HL-60 (cell line): ENCODE results near the gene PGP.

Source experiments
- DNase-seq, 2 experiments: peaks; one replicate each; pipeline ENCODE4 v3.0.0-alpha.2; 2010 to 2020; ENCODE audit warnings: low read depth in 1 of 2, low spot score in 1 of 2
- H3K27ac ChIP-seq: fragments of 250-450 bp; sonication (Bioruptor Pico); replicated peaks from 2 replicates; pipeline ENCODE4 v1.5.1; 2020; ENCODE audit warnings: mild to moderate bottlenecking, moderate library complexity
- H3K27me3 ChIP-seq: fragments of 250-450 bp; sonication (Bioruptor Pico); 2 replicates; pipeline ENCODE4 v1.5.1; 2021; ENCODE audit warnings: mild to moderate bottlenecking, moderate library complexity; ENCODE audit not compliant: insufficient read depth, poor library complexity, severe bottlenecking
- H3K4me3 ChIP-seq: replicated peaks from 2 replicates; pipeline ENCODE4 v1.5.1; 2011; ENCODE audit warnings: mild to moderate bottlenecking, control low read depth, low read length; ENCODE audit not compliant: insufficient read depth
- GABPA ChIP-seq: IDR thresholded peaks from 2 replicates; pipeline ENCODE4 v1.6.1; 2012; ENCODE audit warnings: low read depth
- POLR2AphosphoS5 ChIP-seq: IDR thresholded peaks from 2 replicates; pipeline ENCODE4 v1.6.1; 2012; ENCODE audit warnings: low read depth
- SPI1 ChIP-seq: IDR thresholded peaks from 2 replicates; pipeline ENCODE4 v1.6.1; 2012; ENCODE audit warnings: low read depth, mild to moderate bottlenecking, borderline replicate concordance
- TF ChIP-seq, protein P1 (sequence below): IDR thresholded peaks from 2 replicates; pipeline ENCODE4 v1.6.1; 2012; ENCODE audit warnings: low read depth; ENCODE audit not compliant: insufficient replicate concordance
- TF ChIP-seq, protein P2 (sequence below): IDR thresholded peaks from one replicate; pipeline ENCODE4 v1.5.1; 2011; ENCODE audit warnings: low read length, control low read depth, inconsistent platforms; ENCODE audit not compliant: insufficient read depth

PGP gene

DNA sequence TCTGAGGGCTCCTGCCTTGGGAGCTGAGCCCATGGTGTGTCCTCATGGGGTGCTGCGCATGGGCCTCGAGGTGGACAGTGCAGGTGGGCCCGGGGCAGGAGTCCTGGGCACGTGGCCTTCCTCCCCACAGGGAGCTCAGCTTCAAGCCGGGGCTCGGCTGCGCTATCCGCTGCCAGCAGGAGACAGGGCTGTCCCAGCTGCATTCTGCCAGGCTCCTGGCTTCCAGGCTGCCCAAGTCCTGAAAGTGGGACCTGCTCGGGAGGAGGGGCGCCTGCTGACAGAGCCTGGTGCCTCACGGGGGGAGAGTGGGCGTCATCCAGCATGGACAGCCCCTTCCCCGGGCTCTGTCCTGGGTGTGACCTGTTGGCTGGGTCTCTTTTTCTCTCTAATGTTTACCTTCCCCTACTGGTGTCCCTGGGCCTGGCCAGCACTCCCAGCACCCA is 51.9 kb downstream of the PGP start:
- no peak for DNase-seq
- Histone ChIP-seq H3K27ac (no peak overlapping the region), H3K27me3 (no peaks in the 10 kb centered on the region), H3K4me3 (no peak overlapping the region)
- no peak for TF ChIP-seq GABPA
- TF ChIP-seq SPI1, result no peak
- TF ChIP-seq, protein P1, sequence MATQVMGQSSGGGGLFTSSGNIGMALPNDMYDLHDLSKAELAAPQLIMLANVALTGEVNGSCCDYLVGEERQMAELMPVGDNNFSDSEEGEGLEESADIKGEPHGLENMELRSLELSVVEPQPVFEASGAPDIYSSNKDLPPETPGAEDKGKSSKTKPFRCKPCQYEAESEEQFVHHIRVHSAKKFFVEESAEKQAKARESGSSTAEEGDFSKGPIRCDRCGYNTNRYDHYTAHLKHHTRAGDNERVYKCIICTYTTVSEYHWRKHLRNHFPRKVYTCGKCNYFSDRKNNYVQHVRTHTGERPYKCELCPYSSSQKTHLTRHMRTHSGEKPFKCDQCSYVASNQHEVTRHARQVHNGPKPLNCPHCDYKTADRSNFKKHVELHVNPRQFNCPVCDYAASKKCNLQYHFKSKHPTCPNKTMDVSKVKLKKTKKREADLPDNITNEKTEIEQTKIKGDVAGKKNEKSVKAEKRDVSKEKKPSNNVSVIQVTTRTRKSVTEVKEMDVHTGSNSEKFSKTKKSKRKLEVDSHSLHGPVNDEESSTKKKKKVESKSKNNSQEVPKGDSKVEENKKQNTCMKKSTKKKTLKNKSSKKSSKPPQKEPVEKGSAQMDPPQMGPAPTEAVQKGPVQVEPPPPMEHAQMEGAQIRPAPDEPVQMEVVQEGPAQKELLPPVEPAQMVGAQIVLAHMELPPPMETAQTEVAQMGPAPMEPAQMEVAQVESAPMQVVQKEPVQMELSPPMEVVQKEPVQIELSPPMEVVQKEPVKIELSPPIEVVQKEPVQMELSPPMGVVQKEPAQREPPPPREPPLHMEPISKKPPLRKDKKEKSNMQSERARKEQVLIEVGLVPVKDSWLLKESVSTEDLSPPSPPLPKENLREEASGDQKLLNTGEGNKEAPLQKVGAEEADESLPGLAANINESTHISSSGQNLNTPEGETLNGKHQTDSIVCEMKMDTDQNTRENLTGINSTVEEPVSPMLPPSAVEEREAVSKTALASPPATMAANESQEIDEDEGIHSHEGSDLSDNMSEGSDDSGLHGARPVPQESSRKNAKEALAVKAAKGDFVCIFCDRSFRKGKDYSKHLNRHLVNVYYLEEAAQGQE, result no peak
- TF ChIP-seq, protein P2, sequence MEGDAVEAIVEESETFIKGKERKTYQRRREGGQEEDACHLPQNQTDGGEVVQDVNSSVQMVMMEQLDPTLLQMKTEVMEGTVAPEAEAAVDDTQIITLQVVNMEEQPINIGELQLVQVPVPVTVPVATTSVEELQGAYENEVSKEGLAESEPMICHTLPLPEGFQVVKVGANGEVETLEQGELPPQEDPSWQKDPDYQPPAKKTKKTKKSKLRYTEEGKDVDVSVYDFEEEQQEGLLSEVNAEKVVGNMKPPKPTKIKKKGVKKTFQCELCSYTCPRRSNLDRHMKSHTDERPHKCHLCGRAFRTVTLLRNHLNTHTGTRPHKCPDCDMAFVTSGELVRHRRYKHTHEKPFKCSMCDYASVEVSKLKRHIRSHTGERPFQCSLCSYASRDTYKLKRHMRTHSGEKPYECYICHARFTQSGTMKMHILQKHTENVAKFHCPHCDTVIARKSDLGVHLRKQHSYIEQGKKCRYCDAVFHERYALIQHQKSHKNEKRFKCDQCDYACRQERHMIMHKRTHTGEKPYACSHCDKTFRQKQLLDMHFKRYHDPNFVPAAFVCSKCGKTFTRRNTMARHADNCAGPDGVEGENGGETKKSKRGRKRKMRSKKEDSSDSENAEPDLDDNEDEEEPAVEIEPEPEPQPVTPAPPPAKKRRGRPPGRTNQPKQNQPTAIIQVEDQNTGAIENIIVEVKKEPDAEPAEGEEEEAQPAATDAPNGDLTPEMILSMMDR, result no peak
- no peak for TF ChIP-seq POLR2AphosphoS5

DNA sequence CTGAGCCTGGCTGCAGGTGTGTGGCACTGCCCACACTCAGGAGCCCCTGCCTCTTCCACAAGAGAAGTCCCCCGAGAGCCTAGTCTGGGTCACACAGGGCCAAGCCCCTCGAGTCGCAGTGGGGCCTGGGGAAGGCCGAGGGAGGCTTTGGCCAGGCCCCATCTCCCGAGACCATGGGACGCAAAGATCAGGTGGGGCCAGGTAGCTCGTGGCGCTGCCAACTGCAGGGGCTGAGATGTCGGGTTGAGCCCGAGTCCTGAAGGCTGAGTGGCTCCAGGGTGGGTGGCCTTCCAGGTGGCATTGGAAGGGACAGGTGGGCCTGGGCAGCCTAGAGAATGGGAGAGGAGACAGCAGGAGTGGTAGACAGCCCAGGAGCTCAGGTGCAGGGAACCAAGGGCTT is 52.7 kb downstream of the PGP start:
- Histone ChIP-seq H3K27ac (no peak overlapping the region), H3K27me3 (no peaks in the 10 kb centered on the region), H3K4me3 (no peak overlapping the region)
- DNase-seq, result no peak
- TF ChIP-seq, protein P1, result no peak
- no peak for TF ChIP-seq POLR2AphosphoS5
- TF ChIP-seq SPI1, result no peak
- TF ChIP-seq, protein P2, result no peak
- no peak for TF ChIP-seq GABPA
